HG03095 (cell line): Measurements from ENCODE around the gene UAP1L1.
"Not testable (repeated sequence)": the region's sequence is repeated elsewhere in the genome, so short reads cannot be mapped to it uniquely, and the experiment has no call there.

ENCODE experiments used
- ATAC-seq: cut with Tn5 transposase; IDR thresholded peaks from one replicate; pipeline ENCODE4 v1.9.1; 2021; ENCODE audit warnings: moderate library complexity; ENCODE audit not compliant: unreplicated experiment

UAP1L1 gene

GRCh38 chr9:137055385-137056364, 21.6 kb upstream of the UAP1L1 start:
- ATAC-seq = no peak

- ATAC-seq = no peak
Measured at GRCh38 chr9:137056739-137057415, 20.4 kb upstream of the UAP1L1 start.

GRCh38 chr9:137057545-137057944, 19.8 kb upstream of the UAP1L1 start:
- ATAC-seq = no peak

- ATAC-seq = no peak
Measured at GRCh38 chr9:137058521-137059234, 18.6 kb upstream of the UAP1L1 start.

DNA sequence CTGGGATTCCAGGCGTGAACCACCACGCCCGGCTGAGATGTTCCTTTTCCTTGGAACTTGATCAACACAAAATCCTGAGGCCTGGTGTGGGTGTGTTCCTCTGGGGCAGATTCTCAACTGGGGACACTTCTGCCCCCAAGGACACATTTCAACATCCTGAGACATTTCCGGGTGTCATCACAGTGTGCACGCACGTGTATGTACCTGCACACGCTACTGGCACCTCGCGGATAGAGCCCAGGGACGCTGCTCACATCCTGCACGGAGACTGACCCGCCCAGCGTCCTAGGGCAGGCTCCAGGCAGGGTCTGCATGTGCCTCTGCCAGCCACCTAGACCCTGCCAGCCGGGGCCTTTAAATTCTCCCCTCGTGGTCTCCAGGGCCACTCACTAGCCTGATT, 14.9 kb upstream of the UAP1L1 start:
- no peak for ATAC-seq

DNA sequence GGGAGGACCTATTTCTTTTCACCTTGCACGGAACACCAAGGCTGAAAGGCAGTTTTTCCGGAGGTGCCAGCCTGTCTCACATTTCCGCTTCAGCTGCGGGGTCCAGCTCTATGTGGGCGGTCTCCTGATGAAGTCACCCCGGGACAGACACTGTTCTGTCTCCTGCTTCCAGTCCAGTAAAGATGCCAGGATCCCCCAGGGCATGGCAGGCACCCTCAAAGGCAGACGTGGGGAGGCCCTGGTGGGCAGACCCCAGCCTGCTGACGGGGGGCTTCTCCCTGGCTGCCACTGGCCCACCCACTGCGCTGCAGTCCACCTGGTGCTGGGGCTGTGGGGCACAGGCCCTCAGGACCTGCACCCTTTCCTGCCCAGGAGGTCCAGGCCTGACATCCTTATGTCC, 14.5 kb upstream of the UAP1L1 start:
- ATAC-seq = not testable (repeated sequence)

DNA sequence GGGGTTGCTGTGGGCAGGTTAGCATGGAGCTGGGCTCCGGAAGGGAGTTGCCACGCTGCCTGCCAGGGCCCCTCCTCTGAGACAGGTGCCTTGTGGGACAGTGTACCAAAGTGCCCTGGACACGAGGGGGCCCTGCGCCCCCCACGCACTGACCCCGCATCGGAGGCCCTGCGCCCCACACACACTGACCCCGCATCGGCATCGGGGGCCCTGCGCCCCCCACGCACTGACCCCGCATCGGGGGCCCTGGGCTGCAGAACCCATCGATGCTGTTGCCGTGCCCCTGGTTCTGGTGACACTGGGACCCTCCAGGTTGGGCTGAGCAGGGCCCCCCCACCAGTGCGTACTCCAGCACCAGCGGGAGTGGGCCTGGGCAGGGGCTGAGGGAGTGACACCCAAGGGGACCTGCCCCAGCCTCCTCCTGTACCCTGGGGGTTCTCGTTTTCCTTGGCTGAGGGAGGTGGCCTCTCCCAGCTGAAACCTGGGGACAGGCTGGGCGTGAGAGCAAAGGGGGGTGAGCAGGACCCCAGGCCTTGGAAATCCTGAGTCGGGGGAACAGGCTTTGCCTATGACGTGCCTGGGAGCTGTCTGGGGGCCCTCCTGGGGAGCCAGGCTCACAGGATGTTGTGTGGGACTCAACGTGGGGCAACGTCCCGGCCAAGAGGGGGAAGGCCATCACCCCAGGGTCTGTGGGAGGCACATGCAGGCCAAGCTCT, 13.8 kb upstream of the UAP1L1 start:
- no peak for ATAC-seq

- no peak for ATAC-seq
Measured at GRCh38 chr9:137064027-137064879, 13.1 kb upstream of the UAP1L1 start.

GRCh38 chr9:137064880-137065164, 12.5 kb upstream of the UAP1L1 start:
- ATAC-seq = no peak

DNA sequence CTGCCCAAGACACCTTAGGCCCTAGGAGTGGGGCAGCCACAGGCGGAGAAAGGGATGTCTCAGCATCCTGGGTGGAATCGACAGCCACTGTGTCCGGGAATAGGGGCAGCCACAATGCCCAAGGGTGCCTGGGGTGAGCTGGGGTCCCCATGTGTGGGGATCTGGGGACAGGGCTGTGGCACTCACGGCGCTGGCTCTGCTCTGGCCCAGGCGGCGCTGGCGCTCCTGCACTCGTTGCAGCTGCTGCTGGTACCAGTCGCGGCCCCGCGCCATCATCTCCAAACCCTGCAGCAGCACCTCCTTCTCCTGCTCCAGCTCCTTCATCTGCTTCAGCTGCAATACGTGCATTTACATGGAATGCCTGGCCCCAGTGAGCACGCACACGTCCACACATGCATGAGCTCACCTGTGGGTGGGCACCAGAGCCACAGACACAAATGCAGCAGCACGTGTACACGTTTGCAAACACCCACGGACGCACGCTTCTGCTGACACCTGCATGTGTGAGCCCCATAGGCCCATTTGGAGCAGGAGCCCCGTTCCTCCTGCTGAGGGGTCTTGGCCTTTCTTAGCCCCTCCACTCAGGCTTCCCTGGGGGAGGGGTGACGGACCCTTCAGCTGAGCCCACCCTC, 11.9 kb upstream of the UAP1L1 start:
- no peak for ATAC-seq

DNA sequence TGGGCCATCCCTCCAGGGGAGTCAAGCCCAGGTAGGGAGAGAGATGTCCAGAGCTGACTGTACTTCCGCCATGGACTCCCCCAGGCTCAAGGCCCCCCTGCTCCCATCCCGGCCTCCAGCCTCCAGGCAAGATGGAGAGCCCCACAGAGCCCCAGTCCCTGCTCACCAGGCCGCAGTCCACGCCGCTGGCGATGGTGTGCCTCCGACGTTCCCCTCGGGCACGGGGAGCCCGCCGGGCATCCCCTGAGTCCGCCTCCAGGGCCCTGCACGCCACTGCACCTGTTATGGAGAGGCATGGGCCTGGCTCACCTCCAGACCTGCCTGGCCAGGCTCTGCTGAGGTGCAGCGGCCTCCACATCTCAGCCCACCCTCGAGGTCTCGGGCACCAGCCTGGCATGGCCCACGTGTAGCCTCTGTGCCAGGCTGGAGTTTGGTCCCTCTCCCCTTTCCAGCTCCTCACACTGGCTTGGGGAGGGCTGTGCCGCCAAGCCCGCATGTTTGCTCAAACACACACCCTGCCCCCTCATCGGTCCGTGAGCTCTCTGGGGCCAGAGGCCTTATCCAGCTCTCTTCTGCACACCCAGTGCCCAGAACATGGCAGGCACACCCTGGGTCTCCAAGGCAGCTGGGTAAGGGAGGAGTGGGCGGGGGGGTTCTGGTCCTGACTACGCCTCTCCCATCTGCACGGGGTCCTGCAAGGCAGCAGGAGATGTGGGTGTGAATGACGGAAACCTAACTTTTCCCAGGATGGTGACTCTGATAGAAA, 11.0 kb upstream of the UAP1L1 start:
- ATAC-seq = no peak

GRCh38 chr9:137067860-137068538, 9.3 kb upstream of the UAP1L1 start:
- ATAC-seq = no peak

DNA sequence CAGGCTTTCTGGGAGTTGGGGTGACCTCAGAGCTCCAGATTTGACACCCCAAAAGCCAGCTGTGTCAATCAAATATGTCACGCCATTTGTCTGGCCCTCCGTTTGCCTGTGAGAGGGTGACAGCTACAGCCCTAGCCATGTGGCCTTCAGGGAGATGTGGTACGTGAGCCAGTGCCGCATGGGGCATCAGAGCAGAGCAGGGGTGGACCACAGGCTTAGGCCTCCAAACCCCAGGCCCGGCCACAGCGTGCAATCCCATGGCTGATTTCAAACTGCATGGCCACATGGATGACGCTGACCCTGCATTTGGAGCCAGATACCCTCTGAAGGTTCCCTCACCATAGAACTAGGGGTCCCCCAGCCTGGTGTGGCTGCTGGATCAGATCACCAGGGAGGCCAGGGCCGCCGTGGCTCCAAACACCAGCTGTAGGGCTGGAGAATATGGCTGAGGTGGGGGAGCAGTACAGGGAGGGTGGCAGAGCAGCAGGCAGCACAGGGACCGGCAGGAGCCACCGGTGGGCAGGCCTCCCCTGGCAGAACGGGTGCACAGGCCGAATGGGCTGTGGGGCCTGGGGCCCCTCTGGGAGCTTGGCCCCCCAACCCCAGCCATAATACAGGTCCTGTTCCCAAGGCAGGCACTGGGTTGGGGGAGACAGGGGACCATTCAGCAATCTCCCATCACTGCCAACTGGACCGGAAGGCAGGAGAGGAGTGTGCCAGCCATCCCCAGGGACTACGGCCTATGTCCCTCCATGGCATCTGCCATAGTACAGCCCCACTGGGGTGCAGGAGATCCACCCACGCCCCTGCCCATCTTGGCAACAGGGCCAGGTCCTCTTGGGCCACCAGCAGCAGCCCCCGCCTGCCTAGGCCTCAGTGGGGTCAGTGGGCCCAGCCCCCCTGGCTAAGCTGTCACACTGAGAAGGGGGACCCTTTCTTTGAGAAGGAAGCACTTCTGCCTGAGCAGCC, 8.5 kb upstream of the UAP1L1 start:
- ATAC-seq = no peak

GRCh38 chr9:137069508-137070091, 7.7 kb upstream of the UAP1L1 start:
- no peak for ATAC-seq

GRCh38 chr9:137070201-137070905, 7.0 kb upstream of the UAP1L1 start, which contains the start of gene SAPCD2:
Gene SAPCD2 (minus strand): TSS chr9:137070557. CDS start chr9:137070460, 97 bp downstream.
- peak; percentile 50 for ATAC-seq

DNA sequence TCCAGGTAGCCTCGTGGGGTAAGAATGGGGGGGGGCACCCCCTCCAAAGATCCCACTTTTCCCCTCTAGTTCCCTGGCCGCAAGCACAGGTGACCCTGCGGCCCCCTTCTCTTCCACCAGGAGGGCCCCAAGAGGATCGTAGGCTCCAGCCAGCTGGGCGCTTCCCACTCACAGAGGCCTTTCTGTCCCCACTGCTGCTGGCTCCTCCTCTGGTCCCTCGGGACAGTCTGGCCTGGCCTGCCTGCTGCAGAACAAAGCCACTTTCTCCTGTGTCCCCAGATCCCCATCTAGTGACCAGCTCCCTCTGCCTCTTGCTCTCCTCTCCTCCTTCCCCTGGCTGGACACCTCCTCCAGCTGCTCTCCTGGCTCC, 6.4 kb upstream of the UAP1L1 start:
- peak; percentile 7 for ATAC-seq
